Astrocyte (in vitro differentiated cells and primary cell): Measurements from ENCODE around the gene ABHD17B. TPM values are rescaled to one million over a fixed set of nuclear protein-coding genes. Genes with fewer than 3 reads are reported as not detected.

Experiments used
- DNase-seq: peaks from one replicate; pipeline ENCODE4 v3.0.0-alpha.2; 2010; ENCODE audit warnings: low read depth
- FAIRE-seq: peaks from 2 replicates; lab custom pipeline; 2011; peaks lifted over from hg19 to GRCh38; lab: Jason Lieb, UNC
- H2AFZ ChIP-seq: 2 replicates; pipeline ENCODE4 v1.6.0; 2012; ENCODE audit warnings: low read depth, low read length, inconsistent platforms
- H3K27ac ChIP-seq: 2 replicates; pipeline ENCODE4 v1.5.1; 2011; ENCODE audit warnings: low read depth, low read length, inconsistent platforms
- H3K27me3 ChIP-seq: 2 replicates; pipeline ENCODE4 v1.6.0; 2011; ENCODE audit warnings: low read length, inconsistent platforms; ENCODE audit not compliant: insufficient read depth
- H3K36me3 ChIP-seq: 2 replicates; pipeline ENCODE4 v1.5.1; 2011; ENCODE audit warnings: low read length, inconsistent platforms; ENCODE audit not compliant: insufficient read depth
- H3K4me1 ChIP-seq: 2 replicates; pipeline ENCODE4 v1.5.1; 2011; ENCODE audit warnings: low read length, inconsistent platforms; ENCODE audit not compliant: insufficient read depth
- H3K4me2 ChIP-seq: 2 replicates; pipeline ENCODE4 v1.6.0; 2012; ENCODE audit warnings: low read length, inconsistent platforms
- H3K4me3 ChIP-seq: 2 replicates; pipeline ENCODE4 v1.5.1; 2011; ENCODE audit warnings: low read depth, mild to moderate bottlenecking, low read length, inconsistent platforms; ENCODE audit not compliant: insufficient read depth
- H3K79me2 ChIP-seq: 2 replicates; pipeline ENCODE4 v1.6.0; 2012; ENCODE audit warnings: mild to moderate bottlenecking, low read length, inconsistent platforms; ENCODE audit not compliant: insufficient read depth
- H3K9ac ChIP-seq: 2 replicates; pipeline ENCODE4 v1.6.0; 2012; ENCODE audit warnings: mild to moderate bottlenecking, low read length, inconsistent platforms
- H3K9me3 ChIP-seq: 2 replicates; pipeline ENCODE4 v1.5.1; 2012; ENCODE audit warnings: low read depth, mild to moderate bottlenecking, low read length, inconsistent platforms; ENCODE audit not compliant: insufficient read depth
- H4K20me1 ChIP-seq: 2 replicates; pipeline ENCODE4 v1.6.0; 2012; ENCODE audit warnings: low read length, inconsistent platforms; ENCODE audit not compliant: insufficient read depth
- H3K27ac Mint-ChIP-seq: one replicate; pipeline ENCODE4 v1.8.0; 2021; ENCODE audit warnings: mild to moderate bottlenecking, mixed read lengths; ENCODE audit not compliant: unreplicated experiment
- H3K27me3 Mint-ChIP-seq: one replicate; pipeline ENCODE4 v1.8.0; 2021; ENCODE audit warnings: low read depth, mixed read lengths; ENCODE audit not compliant: unreplicated experiment
- H3K36me3 Mint-ChIP-seq: one replicate; pipeline ENCODE4 v1.8.0; 2021; ENCODE audit warnings: low read depth, mixed read lengths; ENCODE audit not compliant: unreplicated experiment
- H3K4me1 Mint-ChIP-seq: one replicate; pipeline ENCODE4 v1.8.0; 2021; ENCODE audit warnings: low read depth, mixed read lengths; ENCODE audit not compliant: unreplicated experiment
- H3K4me3 Mint-ChIP-seq: one replicate; pipeline ENCODE4 v1.8.0; 2021; ENCODE audit warnings: mild to moderate bottlenecking, moderate library complexity, mixed read lengths; ENCODE audit not compliant: unreplicated experiment
- H3K9me3 Mint-ChIP-seq: one replicate; pipeline ENCODE4 v1.8.0; 2021; ENCODE audit warnings: mild to moderate bottlenecking, mixed read lengths; ENCODE audit not compliant: unreplicated experiment
- EZH2 ChIP-seq: IDR thresholded peaks from 2 replicates; pipeline ENCODE4 v1.6.1; 2012; ENCODE audit warnings: mild to moderate bottlenecking, low read length, inconsistent platforms; ENCODE audit not compliant: insufficient read depth
- total RNA-seq: library from RNA; stranded (reverse); gene quantifications from 2 replicates; pipeline ENCODE4 v1.2.1, GENCODE V29; 2021
- TF ChIP-seq, protein P1 (sequence below): IDR thresholded peaks from 2 replicates; pipeline ENCODE4 v1.5.1; 2011; ENCODE audit warnings: low read depth, mild to moderate bottlenecking, inconsistent platforms, low read length, moderate library complexity; ENCODE audit not compliant: insufficient read depth

Gene ABHD17B
- total RNA-seq, 1 donor from 2014 or later, result 21.3 TPM

DNA sequence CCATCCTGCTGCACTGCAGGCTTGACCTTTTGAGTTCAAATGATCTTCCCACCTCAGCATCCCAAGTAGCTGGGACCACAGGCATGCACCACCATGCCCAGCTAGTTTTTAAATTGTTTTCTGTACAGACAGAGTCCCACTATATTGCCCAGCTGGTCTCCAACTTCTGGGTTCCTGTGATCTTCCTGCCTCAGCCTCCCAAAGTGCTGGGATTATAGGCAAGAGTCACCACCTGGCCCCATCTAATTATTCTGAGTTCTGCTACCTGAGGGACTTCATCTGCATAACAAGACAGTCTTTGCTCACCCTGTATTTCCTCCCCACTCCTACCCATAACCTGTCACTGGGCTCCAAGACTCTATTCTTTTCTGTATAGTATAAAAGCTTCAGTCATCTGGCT lies 88.1 kb downstream of the ABHD17B start:
- Histone ChIP-seq H3K27ac (no peak overlapping the region), H3K36me3 (no peaks in the 10 kb centered on the region), H3K9me3 (no peaks in the 10 kb centered on the region), H3K4me3 (no peak overlapping the region), H3K79me2 (no peaks in the 10 kb centered on the region), H3K4me2 (no peak overlapping the region), H3K9ac (no peak overlapping the region), H2AFZ (no peak overlapping the region), H4K20me1 (no peaks in the 10 kb centered on the region), H3K4me1 (no peaks in the 10 kb centered on the region), H3K27me3 (no peaks in the 10 kb centered on the region)
- peak overlapping the region; percentile 42 for H3K27ac Mint-ChIP-seq
- H3K27me3 Mint-ChIP-seq, result no peaks in the 10 kb centered on the region
- H3K9me3 Mint-ChIP-seq, result no peaks in the 10 kb centered on the region
- TF ChIP-seq EZH2, result no peak
- TF ChIP-seq, protein P1, sequence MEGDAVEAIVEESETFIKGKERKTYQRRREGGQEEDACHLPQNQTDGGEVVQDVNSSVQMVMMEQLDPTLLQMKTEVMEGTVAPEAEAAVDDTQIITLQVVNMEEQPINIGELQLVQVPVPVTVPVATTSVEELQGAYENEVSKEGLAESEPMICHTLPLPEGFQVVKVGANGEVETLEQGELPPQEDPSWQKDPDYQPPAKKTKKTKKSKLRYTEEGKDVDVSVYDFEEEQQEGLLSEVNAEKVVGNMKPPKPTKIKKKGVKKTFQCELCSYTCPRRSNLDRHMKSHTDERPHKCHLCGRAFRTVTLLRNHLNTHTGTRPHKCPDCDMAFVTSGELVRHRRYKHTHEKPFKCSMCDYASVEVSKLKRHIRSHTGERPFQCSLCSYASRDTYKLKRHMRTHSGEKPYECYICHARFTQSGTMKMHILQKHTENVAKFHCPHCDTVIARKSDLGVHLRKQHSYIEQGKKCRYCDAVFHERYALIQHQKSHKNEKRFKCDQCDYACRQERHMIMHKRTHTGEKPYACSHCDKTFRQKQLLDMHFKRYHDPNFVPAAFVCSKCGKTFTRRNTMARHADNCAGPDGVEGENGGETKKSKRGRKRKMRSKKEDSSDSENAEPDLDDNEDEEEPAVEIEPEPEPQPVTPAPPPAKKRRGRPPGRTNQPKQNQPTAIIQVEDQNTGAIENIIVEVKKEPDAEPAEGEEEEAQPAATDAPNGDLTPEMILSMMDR, result no peak
- no peaks in the 10 kb centered on the region for H3K36me3 Mint-ChIP-seq
- FAIRE-seq, result no peak
- H3K4me1 Mint-ChIP-seq, result peaks cover 18% of the 10 kb centered on the region
- no peak for DNase-seq
- no peak overlapping the region for H3K4me3 Mint-ChIP-seq

DNA sequence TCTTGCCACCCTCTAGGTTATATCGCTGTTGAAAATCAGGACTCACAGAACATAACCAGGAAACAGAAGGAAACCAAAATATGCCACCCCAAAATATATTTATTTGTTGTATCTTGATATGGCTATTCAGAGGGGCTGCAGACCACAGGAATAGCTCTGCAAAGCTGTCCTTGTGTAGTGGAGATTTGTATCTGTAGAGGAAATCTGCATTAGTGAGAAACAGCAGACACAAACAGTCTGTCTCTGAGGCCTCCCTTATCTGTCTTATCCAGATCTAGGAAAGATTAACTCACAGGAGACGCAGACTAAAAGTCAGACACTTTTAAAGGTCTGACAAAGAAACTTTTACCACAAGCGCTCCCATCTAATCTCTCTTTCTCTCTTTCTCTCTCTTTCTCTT lies 88.5 kb downstream of the ABHD17B start:
- TF ChIP-seq EZH2, result no peak
- TF ChIP-seq, protein P1, result no peak
- Histone ChIP-seq H3K27me3 (no peaks in the 10 kb centered on the region), H3K9ac (no peak overlapping the region), H3K79me2 (no peaks in the 10 kb centered on the region), H3K4me2 (no peak overlapping the region), H3K4me1 (no peaks in the 10 kb centered on the region), H3K36me3 (no peaks in the 10 kb centered on the region), H3K9me3 (no peaks in the 10 kb centered on the region), H3K27ac (no peak overlapping the region), H3K4me3 (no peak overlapping the region), H2AFZ (no peak overlapping the region), H4K20me1 (no peaks in the 10 kb centered on the region)
- no peaks in the 10 kb centered on the region for H3K27me3 Mint-ChIP-seq
- FAIRE-seq (no peak), DNase-seq (no peak)
- H3K9me3 Mint-ChIP-seq, result no peaks in the 10 kb centered on the region
- H3K27ac Mint-ChIP-seq, result peak overlapping the region; percentile 42
- H3K4me3 Mint-ChIP-seq, result no peak overlapping the region
- peaks cover 18% of the 10 kb centered on the region for H3K4me1 Mint-ChIP-seq
- H3K36me3 Mint-ChIP-seq, result no peaks in the 10 kb centered on the region

DNA sequence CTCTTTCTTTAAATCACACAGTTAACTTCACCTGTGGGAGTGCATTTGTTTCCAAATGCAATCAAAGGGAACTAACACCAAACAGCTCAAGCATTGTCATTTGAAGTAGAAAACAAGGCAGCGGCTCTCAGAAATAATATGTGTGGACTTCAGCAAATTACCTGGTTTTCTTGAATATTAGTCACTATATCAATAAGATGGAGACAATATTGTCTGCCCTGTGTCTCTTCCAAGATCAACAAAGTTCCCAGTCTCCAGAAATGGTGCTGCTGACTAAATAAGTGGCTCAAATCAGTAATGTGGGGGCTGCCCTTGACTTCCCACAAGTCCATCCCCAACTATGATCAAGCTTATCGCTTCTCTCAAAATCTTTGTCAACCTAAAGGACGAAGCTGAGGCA lies 89.6 kb downstream of the ABHD17B start:
- peak; percentile 4 for DNase-seq
- Histone ChIP-seq H3K36me3 (no peaks in the 10 kb centered on the region), H2AFZ (no peak overlapping the region), H4K20me1 (no peaks in the 10 kb centered on the region), H3K9me3 (no peaks in the 10 kb centered on the region), H3K4me3 (no peak overlapping the region), H3K4me2 (no peak overlapping the region), H3K9ac (no peak overlapping the region), H3K4me1 (no peaks in the 10 kb centered on the region), H3K79me2 (no peaks in the 10 kb centered on the region), H3K27ac (no peak overlapping the region), H3K27me3 (no peaks in the 10 kb centered on the region)
- Mint-ChIP-seq H3K27me3 (no peaks in the 10 kb centered on the region), H3K4me3 (no peak overlapping the region), H3K4me1 (peaks cover 18% of the 10 kb centered on the region), H3K27ac (no peak overlapping the region), H3K9me3 (no peaks in the 10 kb centered on the region), H3K36me3 (no peaks in the 10 kb centered on the region)
- FAIRE-seq, result no peak
- TF ChIP-seq EZH2, result no peak
- TF ChIP-seq, protein P1, result no peak
